HEK293 (cell line): ENCODE results near the gene BCL2L13.
A peak's percentile ranks its signal among the peaks of the same experiment; 100 is the strongest.

Experiments used
- CTCF ChIA-PET: fragments of 350-600 bp; formaldehyde crosslinking; extraction: SDS; loops from one replicate; lab custom pipeline; 2021; ENCODE audit warnings: antibody characterized with exemption; lab: Yijun Ruan, JAX
- POLR2A ChIA-PET: fragments of 300-600 bp; formaldehyde crosslinking; extraction: SDS; loops from one replicate; lab custom pipeline; 2020; ENCODE audit warnings: antibody characterized with exemption, inconsistent platforms; lab: Yijun Ruan, JAX
- H3K27ac ChIP-seq: fragments of 200-500 bp; sonication (Bioruptor generic); 2 replicates; pipeline ENCODE4 v1.5.1; 2014; ENCODE audit warnings: low read depth, low read length, control low read depth, inconsistent platforms; ENCODE audit errors: extremely low read depth
- H3K36me3 ChIP-seq, 2 experiments: fragments of 200-500 bp in 1 of 2; sonication (Bioruptor generic) in 1 of 2; 1 replicate in 1 of 2; 2 replicates in 1 of 2; pipeline ENCODE4 v1.5.1; 2014 to 2017; ENCODE audit warnings: inconsistent platforms in 2 of 2, low read length in 2 of 2; ENCODE audit not compliant: control insufficient read depth in 2 of 2, insufficient read depth in 1 of 2
- H3K4me1 ChIP-seq: fragments of 200-500 bp; sonication (Bioruptor generic); 2 replicates; pipeline ENCODE4 v1.5.1; 2014; ENCODE audit warnings: mild to moderate bottlenecking, low read length, inconsistent platforms; ENCODE audit not compliant: control insufficient read depth, insufficient read depth
- H3K4me3 ChIP-seq: 2 replicates; pipeline ENCODE4 v1.5.1; 2011; ENCODE audit warnings: low read depth, mild to moderate bottlenecking, control low read depth, low read length, moderate library complexity
- H3K9me3 ChIP-seq: fragments of 200-500 bp; sonication (Bioruptor generic); 2 replicates; pipeline ENCODE4 v1.5.1; 2014; ENCODE audit warnings: low read depth, low read length, inconsistent platforms; ENCODE audit not compliant: control insufficient read depth, insufficient read depth
- GLIS2 ChIP-seq: fragments of 450-650 bp; formaldehyde crosslinking; IDR thresholded peaks from 2 replicates; pipeline ENCODE4 v1.5.1; 2016; ENCODE audit warnings: missing biosample characterization, missing genetic modification characterization
- HOXA7 ChIP-seq: sonication (generic); formaldehyde crosslinking; IDR thresholded peaks from 2 replicates; pipeline ENCODE4 v1.8.1; 2022; ENCODE audit warnings: missing genetic modification reagents, borderline replicate concordance
- HOXD13 ChIP-seq: sonication (generic); formaldehyde crosslinking; IDR thresholded peaks from 2 replicates; pipeline ENCODE4 v1.8.0; 2022; ENCODE audit warnings: missing genetic modification reagents, borderline replicate concordance
- IKZF3 ChIP-seq: fragments of 450-650 bp; IDR thresholded peaks from 2 replicates; pipeline ENCODE4 v1.5.0; 2018; ENCODE audit warnings: missing biosample characterization, mild to moderate bottlenecking, missing genetic modification characterization, moderate library complexity
- MZF1 ChIP-seq: fragments of 450-650 bp; formaldehyde crosslinking; IDR thresholded peaks from 2 replicates; pipeline ENCODE4 v1.5.1; 2017; ENCODE audit warnings: missing biosample characterization, missing genetic modification characterization, borderline replicate concordance
- SALL2 ChIP-seq: fragments of 450-650 bp; formaldehyde crosslinking; IDR thresholded peaks from 2 replicates; pipeline ENCODE4 v1.5.0; 2017; ENCODE audit warnings: missing biosample characterization, mild to moderate bottlenecking, missing genetic modification characterization, borderline replicate concordance
- SCRT2 ChIP-seq: fragments of 450-650 bp; formaldehyde crosslinking; IDR thresholded peaks from 2 replicates; pipeline ENCODE4 v1.5.1; 2016; ENCODE audit warnings: missing biosample characterization, missing genetic modification characterization
- ZBTB17 ChIP-seq: fragments of 450-650 bp; formaldehyde crosslinking; IDR thresholded peaks from 2 replicates; pipeline ENCODE4 v1.5.1; 2016; ENCODE audit warnings: missing biosample characterization, missing genetic modification characterization
- ZEB2 ChIP-seq: fragments of 450-650 bp; formaldehyde crosslinking; IDR thresholded peaks from 2 replicates; pipeline ENCODE4 v1.5.1; 2016; ENCODE audit warnings: missing biosample characterization, missing genetic modification characterization
- ZFP3 ChIP-seq: fragments of 450-650 bp; formaldehyde crosslinking; IDR thresholded peaks from 2 replicates; pipeline ENCODE4 v1.5.1; 2016; ENCODE audit warnings: low read depth, missing biosample characterization, missing genetic modification characterization
- ZNF121 ChIP-seq: fragments of 450-650 bp; formaldehyde crosslinking; IDR thresholded peaks from 2 replicates; pipeline ENCODE4 v1.5.1; 2016; ENCODE audit warnings: missing biosample characterization, missing genetic modification characterization
- ZNF2 ChIP-seq: fragments of 450-650 bp; formaldehyde crosslinking; IDR thresholded peaks from 2 replicates; pipeline ENCODE4 v1.5.1; 2016; ENCODE audit warnings: missing biosample characterization, missing genetic modification characterization
- ZNF23 ChIP-seq: fragments of 450-650 bp; formaldehyde crosslinking; IDR thresholded peaks from 2 replicates; pipeline ENCODE4 v1.5.1; 2016; ENCODE audit warnings: missing biosample characterization, missing genetic modification characterization, borderline replicate concordance
- ZNF266 ChIP-seq: fragments of 450-650 bp; formaldehyde crosslinking; IDR thresholded peaks from 2 replicates; pipeline ENCODE4 v1.5.1; 2016; ENCODE audit warnings: missing biosample characterization, missing genetic modification characterization, low read depth
- ZNF37A ChIP-seq: fragments of 450-650 bp; IDR thresholded peaks from 2 replicates; pipeline ENCODE4 v1.5.1; 2018; ENCODE audit warnings: missing biosample characterization, missing genetic modification characterization
- ZNF391 ChIP-seq: fragments of 450-650 bp; formaldehyde crosslinking; IDR thresholded peaks from 2 replicates; pipeline ENCODE4 v1.5.1; 2016; ENCODE audit warnings: low read depth, missing biosample characterization, missing genetic modification characterization, borderline replicate concordance
- ZNF394 ChIP-seq: fragments of 450-650 bp; formaldehyde crosslinking; IDR thresholded peaks from 2 replicates; pipeline ENCODE4 v1.5.1; 2016; ENCODE audit warnings: missing biosample characterization, missing genetic modification characterization, mild to moderate bottlenecking, moderate library complexity, borderline replicate concordance
- ZNF501 ChIP-seq: fragments of 450-650 bp; formaldehyde crosslinking; IDR thresholded peaks from 2 replicates; pipeline ENCODE4 v1.5.1; 2016; ENCODE audit warnings: missing biosample characterization, missing genetic modification characterization
- ZNF555 ChIP-seq: fragments of 450-650 bp; formaldehyde crosslinking; conservative IDR thresholded peaks from 2 replicates; pipeline ENCODE4 v1.5.1; 2017; ENCODE audit warnings: missing biosample characterization, mild to moderate bottlenecking, missing genetic modification characterization, inconsistent platforms
- ZNF76 ChIP-seq: fragments of 450-650 bp; formaldehyde crosslinking; IDR thresholded peaks from 2 replicates; pipeline ENCODE4; 2016; ENCODE audit warnings: low read depth, missing biosample characterization, missing genetic modification characterization, borderline replicate concordance
- ZNF792 ChIP-seq: fragments of 450-650 bp; formaldehyde crosslinking; IDR thresholded peaks from 2 replicates; pipeline ENCODE4 v1.5.1; 2016; ENCODE audit warnings: missing biosample characterization, missing genetic modification characterization
- TF ChIP-seq, protein P1 (sequence below): fragments of 450-650 bp; formaldehyde crosslinking; IDR thresholded peaks from 2 replicates; pipeline ENCODE4 v1.5.1; 2017; ENCODE audit warnings: missing biosample characterization, missing genetic modification characterization
- TF ChIP-seq, protein P2 (sequence below): fragments of 450-650 bp; formaldehyde crosslinking; IDR thresholded peaks from 2 replicates; pipeline ENCODE4 v1.5.1; 2016; ENCODE audit warnings: missing biosample characterization, missing genetic modification characterization
- TF ChIP-seq, protein P3 (sequence below): fragments of 450-650 bp; formaldehyde crosslinking; IDR thresholded peaks from 2 replicates; pipeline ENCODE4 v1.5.1; 2016; ENCODE audit warnings: missing biosample characterization, missing genetic modification characterization
- TF ChIP-seq, protein P4 (sequence below): fragments of 450-650 bp; formaldehyde crosslinking; IDR thresholded peaks from 2 replicates; pipeline ENCODE4 v1.5.1; 2017; ENCODE audit warnings: missing biosample characterization, missing genetic modification characterization
- TF ChIP-seq, protein P5 (sequence below): fragments of 450-650 bp; formaldehyde crosslinking; IDR thresholded peaks from 2 replicates; pipeline ENCODE4 v1.5.1; 2016; ENCODE audit warnings: missing biosample characterization, missing genetic modification characterization, borderline replicate concordance
- TF ChIP-seq, protein P6 (sequence below): sonication (generic); formaldehyde crosslinking; IDR thresholded peaks from 2 replicates; pipeline ENCODE4 v1.8.1; 2022; ENCODE audit warnings: mild to moderate bottlenecking, moderate library complexity, missing genetic modification reagents

BCL2L13 gene

DNA sequence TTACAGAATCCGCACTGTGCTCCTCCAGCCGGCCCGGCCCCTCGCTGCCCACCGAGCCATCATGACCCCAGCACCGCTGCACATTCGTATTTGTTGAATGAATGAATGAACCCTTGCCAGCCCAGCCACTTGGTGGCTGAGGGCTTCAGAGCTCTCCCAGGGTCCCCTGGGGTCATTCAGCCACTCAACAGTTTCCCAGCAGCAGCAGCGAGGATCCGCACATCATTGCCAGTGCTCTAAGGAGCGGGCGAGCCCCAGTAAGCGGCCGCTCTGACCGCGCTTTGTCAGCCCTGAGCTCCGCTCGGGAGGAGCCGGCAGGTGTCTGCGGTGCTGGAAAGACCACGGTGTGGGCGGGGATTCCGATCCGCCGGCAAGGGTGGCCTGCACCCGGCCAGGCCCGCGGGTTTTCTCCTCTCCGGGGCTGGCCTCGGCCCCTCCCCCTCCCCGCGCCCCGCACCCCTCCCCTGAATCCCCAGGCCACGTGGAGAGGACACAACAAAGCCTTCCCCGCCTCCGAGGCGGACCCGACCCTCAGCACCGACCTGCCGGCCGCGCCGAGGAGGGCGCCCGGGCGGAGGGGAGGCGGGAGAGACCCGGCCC is 135.1 kb downstream of the BCL2L13 start:
- CTCF ChIA-PET = interaction anchor here (0.6 to 3.7 kb wide), 2 partner anchors 32 to 394 kb away, joined by 6 to 23 read pairs; no protein-coding TSS in a partner anchor
- no peaks in the 10 kb centered on the region for H3K9me3 ChIP-seq
- POLR2A ChIA-PET = interaction anchor here (0.6 to 1.4 kb wide), 10 partner anchors 11 to 498 kb away, joined by 3 to 9 read pairs (median 3); no protein-coding TSS in a partner anchor
- peaks cover 0 to 7% of the 10 kb centered on the region in 2 experiments; a peak in 1 of 3 replicates for H3K36me3 ChIP-seq
- H3K4me1 ChIP-seq = peaks cover 5% of the 10 kb centered on the region
- H3K27ac ChIP-seq = peak overlapping the region; percentile 83; the same call in 1 of the 2 replicates
- H3K4me3 ChIP-seq = peak overlapping the region; percentile 61
- TF ChIP-seq ZNF23 (tag by site-specific recombination) (no peak), IKZF3 (no peak), GLIS2 (tag by site-specific recombination) (peak; percentile 18; the same call in 1 of the 2 replicates), ZNF76 (tag by site-specific recombination) (peak; percentile 77; the same call in 1 of the 2 replicates), ZNF394 (tag by site-specific recombination) (no peak; the same call in 1 of the 2 replicates), ZNF555 (no peak), ZNF391 (tag by site-specific recombination) (no peak), ZEB2 (tag by site-specific recombination) (no peak), ZNF501 (tag by site-specific recombination) (no peak), SCRT2 (peak; percentile 85), ZNF266 (tag by site-specific recombination) (no peak), ZBTB17 (tag by site-specific recombination) (peak; percentile 71), HOXA7 (CRISPR knock-in tag) (no peak), ZFP3 (tag by site-specific recombination) (no peak), HOXD13 (CRISPR knock-in tag) (no peak), ZNF792 (tag by site-specific recombination) (no peak), ZNF37A (no peak), ZNF121 (no peak), SALL2 (tag by site-specific recombination) (no peak), MZF1 (tag by site-specific recombination) (no peak), ZNF2 (tag by site-specific recombination) (no peak)
- TF ChIP-seq, protein P1, sequence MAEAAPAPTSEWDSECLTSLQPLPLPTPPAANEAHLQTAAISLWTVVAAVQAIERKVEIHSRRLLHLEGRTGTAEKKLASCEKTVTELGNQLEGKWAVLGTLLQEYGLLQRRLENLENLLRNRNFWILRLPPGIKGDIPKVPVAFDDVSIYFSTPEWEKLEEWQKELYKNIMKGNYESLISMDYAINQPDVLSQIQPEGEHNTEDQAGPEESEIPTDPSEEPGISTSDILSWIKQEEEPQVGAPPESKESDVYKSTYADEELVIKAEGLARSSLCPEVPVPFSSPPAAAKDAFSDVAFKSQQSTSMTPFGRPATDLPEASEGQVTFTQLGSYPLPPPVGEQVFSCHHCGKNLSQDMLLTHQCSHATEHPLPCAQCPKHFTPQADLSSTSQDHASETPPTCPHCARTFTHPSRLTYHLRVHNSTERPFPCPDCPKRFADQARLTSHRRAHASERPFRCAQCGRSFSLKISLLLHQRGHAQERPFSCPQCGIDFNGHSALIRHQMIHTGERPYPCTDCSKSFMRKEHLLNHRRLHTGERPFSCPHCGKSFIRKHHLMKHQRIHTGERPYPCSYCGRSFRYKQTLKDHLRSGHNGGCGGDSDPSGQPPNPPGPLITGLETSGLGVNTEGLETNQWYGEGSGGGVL (tag by site-specific recombination) = 0 out of 2 replicates have a peak, but pooled peaks have one; percentile 16
- TF ChIP-seq, protein P2, sequence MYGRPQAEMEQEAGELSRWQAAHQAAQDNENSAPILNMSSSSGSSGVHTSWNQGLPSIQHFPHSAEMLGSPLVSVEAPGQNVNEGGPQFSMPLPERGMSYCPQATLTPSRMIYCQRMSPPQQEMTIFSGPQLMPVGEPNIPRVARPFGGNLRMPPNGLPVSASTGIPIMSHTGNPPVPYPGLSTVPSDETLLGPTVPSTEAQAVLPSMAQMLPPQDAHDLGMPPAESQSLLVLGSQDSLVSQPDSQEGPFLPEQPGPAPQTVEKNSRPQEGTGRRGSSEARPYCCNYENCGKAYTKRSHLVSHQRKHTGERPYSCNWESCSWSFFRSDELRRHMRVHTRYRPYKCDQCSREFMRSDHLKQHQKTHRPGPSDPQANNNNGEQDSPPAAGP (tag by site-specific recombination) = no peak
- TF ChIP-seq, protein P3, sequence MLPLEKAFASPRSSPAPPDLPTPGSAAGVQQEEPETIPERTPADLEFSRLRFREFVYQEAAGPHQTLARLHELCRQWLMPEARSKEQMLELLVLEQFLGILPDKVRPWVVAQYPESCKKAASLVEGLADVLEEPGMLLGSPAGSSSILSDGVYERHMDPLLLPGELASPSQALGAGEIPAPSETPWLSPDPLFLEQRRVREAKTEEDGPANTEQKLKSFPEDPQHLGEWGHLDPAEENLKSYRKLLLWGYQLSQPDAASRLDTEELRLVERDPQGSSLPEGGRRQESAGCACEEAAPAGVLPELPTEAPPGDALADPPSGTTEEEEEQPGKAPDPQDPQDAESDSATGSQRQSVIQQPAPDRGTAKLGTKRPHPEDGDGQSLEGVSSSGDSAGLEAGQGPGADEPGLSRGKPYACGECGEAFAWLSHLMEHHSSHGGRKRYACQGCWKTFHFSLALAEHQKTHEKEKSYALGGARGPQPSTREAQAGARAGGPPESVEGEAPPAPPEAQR (tag by site-specific recombination) = no peak
- TF ChIP-seq, protein P4, sequence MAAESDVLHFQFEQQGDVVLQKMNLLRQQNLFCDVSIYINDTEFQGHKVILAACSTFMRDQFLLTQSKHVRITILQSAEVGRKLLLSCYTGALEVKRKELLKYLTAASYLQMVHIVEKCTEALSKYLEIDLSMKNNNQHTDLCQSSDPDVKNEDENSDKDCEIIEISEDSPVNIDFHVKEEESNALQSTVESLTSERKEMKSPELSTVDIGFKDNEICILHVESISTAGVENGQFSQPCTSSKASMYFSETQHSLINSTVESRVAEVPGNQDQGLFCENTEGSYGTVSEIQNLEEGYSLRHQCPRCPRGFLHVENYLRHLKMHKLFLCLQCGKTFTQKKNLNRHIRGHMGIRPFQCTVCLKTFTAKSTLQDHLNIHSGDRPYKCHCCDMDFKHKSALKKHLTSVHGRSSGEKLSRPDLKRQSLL (tag by site-specific recombination) = no peak
- TF ChIP-seq, protein P5, sequence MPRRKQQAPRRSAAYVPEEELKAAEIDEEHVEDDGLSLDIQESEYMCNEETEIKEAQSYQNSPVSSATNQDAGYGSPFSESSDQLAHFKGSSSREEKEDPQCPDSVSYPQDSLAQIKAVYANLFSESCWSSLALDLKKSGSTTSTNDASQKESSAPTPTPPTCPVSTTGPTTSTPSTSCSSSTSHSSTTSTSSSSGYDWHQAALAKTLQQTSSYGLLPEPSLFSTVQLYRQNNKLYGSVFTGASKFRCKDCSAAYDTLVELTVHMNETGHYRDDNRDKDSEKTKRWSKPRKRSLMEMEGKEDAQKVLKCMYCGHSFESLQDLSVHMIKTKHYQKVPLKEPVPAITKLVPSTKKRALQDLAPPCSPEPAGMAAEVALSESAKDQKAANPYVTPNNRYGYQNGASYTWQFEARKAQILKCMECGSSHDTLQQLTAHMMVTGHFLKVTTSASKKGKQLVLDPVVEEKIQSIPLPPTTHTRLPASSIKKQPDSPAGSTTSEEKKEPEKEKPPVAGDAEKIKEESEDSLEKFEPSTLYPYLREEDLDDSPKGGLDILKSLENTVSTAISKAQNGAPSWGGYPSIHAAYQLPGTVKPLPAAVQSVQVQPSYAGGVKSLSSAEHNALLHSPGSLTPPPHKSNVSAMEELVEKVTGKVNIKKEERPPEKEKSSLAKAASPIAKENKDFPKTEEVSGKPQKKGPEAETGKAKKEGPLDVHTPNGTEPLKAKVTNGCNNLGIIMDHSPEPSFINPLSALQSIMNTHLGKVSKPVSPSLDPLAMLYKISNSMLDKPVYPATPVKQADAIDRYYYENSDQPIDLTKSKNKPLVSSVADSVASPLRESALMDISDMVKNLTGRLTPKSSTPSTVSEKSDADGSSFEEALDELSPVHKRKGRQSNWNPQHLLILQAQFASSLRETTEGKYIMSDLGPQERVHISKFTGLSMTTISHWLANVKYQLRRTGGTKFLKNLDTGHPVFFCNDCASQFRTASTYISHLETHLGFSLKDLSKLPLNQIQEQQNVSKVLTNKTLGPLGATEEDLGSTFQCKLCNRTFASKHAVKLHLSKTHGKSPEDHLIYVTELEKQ (tag by site-specific recombination) = no peak
- TF ChIP-seq, protein P6, sequence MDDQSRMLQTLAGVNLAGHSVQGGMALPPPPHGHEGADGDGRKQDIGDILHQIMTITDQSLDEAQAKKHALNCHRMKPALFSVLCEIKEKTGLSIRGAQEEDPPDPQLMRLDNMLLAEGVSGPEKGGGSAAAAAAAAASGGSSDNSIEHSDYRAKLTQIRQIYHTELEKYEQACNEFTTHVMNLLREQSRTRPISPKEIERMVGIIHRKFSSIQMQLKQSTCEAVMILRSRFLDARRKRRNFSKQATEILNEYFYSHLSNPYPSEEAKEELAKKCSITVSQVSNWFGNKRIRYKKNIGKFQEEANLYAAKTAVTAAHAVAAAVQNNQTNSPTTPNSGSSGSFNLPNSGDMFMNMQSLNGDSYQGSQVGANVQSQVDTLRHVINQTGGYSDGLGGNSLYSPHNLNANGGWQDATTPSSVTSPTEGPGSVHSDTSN (CRISPR knock-in tag) = no peak; the same call in 1 of the 2 replicates
